GM19324 (cell line): ENCODE measurements around the gene C2CD3.

Experiments
- ATAC-seq: cut with Tn5 transposase; IDR thresholded peaks from one replicate; pipeline ENCODE4 v1.9.1; 2021; ENCODE audit warnings: mild to moderate bottlenecking, moderate library complexity; ENCODE audit not compliant: unreplicated experiment, low FRiP score

Gene C2CD3

GRCh38 chr11:74008373-74009229, 162.2 kb downstream of the C2CD3 start, which contains the start of gene UCP3:
Gene UCP3, minus strand, starts transcription at chr11:74009085. Its CDS starts 2,043 bp downstream, at chr11:74007042.
- ATAC-seq, result no peak

GRCh38 chr11:74007691-74008372, 163.0 kb downstream of the C2CD3 start:
- ATAC-seq, result no peak

GRCh38 chr11:74006743-74007304, 164.0 kb downstream of the C2CD3 start:
- ATAC-seq, result no peak

- no peak for ATAC-seq
Measured at GRCh38 chr11:74005721-74006517, 164.9 kb downstream of the C2CD3 start.

GRCh38 chr11:74004759-74005615, 165.8 kb downstream of the C2CD3 start:
- ATAC-seq, result no peak

GRCh38 chr11:74004046-74004695, 166.6 kb downstream of the C2CD3 start:
- ATAC-seq, result no peak

GRCh38 chr11:74002832-74003231, 168.0 kb downstream of the C2CD3 start:
- no peak for ATAC-seq

- no peak for ATAC-seq
Measured at GRCh38 chr11:74001822-74002286, 168.9 kb downstream of the C2CD3 start.

- no peak for ATAC-seq
Measured at GRCh38 chr11:74000307-74001133, 170.3 kb downstream of the C2CD3 start.

- no peak for ATAC-seq
Measured at GRCh38 chr11:73999581-74000306, 171.1 kb downstream of the C2CD3 start.

- ATAC-seq, result no peak
Measured at GRCh38 chr11:73998846-73999575, 171.8 kb downstream of the C2CD3 start.

- ATAC-seq, result no peak
Measured at GRCh38 chr11:73997120-73997770, 173.6 kb downstream of the C2CD3 start.

- no peak for ATAC-seq
Measured at GRCh38 chr11:73996161-73996747, 174.5 kb downstream of the C2CD3 start.

GRCh38 chr11:73995731-73996130, 175.1 kb downstream of the C2CD3 start:
- no peak for ATAC-seq

- no peak for ATAC-seq
Measured at GRCh38 chr11:73995247-73995646, 175.6 kb downstream of the C2CD3 start.

- ATAC-seq, result no peak
Measured at GRCh38 chr11:73991471-73992006, 179.3 kb downstream of the C2CD3 start.
